KOPT-K1 (cell line): ENCODE measurements around the gene AUH.

Source experiments
- H3K27ac ChIP-seq: fragments of 200-600 bp; sonication (generic); 2 replicates; pipeline ENCODE4 v1.5.1; 2016; ENCODE audit warnings: antibody characterized with exemption, mild to moderate bottlenecking, low read depth, low read length; ENCODE audit not compliant: poor library complexity, severe bottlenecking
- H3K36me3 ChIP-seq: fragments of 200-600 bp; sonication (generic); 2 replicates; pipeline ENCODE4 v1.5.1; 2017; ENCODE audit warnings: antibody characterized with exemption, mild to moderate bottlenecking, low read length, moderate library complexity; ENCODE audit not compliant: insufficient read depth
- H3K9me3 ChIP-seq: fragments of 200-600 bp; sonication (generic); 2 replicates; pipeline ENCODE4 v1.5.1; 2017; ENCODE audit warnings: antibody characterized with exemption, low read length, mild to moderate bottlenecking; ENCODE audit not compliant: insufficient read depth, poor library complexity, severe bottlenecking

Gene AUH

DNA sequence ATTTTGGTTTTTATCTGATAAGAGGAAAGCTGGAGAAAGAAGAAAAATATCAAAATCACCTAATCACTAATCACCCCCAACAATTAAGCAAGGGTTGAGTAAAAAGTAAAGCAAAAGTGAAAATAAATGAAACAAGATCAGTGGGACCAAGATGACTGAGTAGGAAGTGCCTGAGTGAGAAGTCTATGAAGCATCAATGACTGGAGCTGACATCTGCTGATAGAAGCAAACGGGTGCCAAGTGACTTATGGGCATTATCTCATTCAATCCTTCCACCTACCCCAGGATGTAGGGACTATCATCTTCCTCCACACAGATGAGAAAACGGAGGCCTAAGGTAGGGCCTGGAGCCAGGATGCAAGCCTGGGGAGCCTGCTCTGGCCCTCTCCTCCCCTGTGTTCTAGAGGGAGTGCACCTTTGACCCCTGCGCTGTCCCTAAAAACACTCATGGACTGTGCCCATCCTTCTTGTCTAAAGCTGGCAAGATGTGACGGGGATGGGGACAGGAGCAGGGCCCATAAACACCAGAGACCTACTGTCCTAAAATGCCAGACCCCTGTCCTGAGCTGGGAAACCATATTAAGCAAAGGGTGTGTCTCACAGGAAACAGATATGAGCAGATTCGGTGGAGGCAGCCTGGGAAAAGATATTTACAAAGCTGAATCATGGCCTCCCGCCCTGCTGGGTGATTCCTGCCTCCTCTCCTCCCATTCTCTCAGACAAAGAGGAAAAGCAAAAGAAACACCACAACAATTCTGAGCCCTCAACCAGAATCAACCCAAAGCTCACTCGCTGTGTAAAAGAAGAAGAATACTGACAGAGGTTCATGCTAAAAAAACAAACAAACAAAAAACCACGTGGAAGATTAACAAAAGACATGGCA is 116.0 kb downstream of the AUH start:
- no peaks in the 10 kb centered on the region for H3K9me3 ChIP-seq
- no peaks in the 10 kb centered on the region for H3K36me3 ChIP-seq
- no peak overlapping the region for H3K27ac ChIP-seq

DNA sequence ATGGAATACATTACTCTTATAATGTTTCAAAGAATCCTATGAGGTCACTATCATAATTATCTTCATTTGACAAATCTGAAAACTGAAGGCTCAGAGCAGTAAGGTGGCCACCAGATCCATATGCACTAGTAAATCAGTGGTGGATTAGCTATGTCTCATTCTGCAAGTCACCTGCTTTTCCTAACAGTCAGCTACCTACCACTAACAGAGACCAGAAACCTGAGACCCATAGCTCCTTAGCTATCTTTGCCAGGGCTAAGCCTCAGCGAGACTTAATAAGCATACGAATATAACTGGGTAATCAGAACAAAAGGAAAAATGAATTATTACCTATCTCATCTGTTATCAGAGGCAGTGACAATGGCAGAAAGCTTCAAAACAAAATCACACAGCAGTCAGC is 118.7 kb downstream of the AUH start:
- H3K27ac ChIP-seq, result no peak overlapping the region
- H3K36me3 ChIP-seq, result no peaks in the 10 kb centered on the region
- no peaks in the 10 kb centered on the region for H3K9me3 ChIP-seq

DNA sequence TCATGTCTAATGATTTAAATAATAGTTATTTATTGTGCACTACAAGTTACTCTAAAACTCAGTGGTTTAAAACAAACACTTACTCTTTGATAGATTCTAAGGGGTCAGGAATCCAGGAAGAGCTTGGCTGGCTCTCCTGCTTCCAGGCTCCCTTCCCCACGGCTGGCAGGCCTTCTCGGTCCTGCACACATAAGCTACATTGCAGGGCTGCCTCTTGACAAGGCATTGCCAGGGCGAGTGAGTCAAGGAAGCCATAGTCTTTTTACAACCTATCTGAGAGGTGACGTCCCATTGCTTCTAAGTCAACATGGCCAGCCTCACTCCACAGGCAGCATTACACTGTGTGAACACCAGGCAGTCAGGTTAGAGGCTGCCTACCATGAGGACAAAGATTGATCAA is 119.8 kb downstream of the AUH start:
- Histone ChIP-seq H3K9me3 (no peaks in the 10 kb centered on the region), H3K36me3 (no peaks in the 10 kb centered on the region), H3K27ac (no peak overlapping the region)

DNA sequence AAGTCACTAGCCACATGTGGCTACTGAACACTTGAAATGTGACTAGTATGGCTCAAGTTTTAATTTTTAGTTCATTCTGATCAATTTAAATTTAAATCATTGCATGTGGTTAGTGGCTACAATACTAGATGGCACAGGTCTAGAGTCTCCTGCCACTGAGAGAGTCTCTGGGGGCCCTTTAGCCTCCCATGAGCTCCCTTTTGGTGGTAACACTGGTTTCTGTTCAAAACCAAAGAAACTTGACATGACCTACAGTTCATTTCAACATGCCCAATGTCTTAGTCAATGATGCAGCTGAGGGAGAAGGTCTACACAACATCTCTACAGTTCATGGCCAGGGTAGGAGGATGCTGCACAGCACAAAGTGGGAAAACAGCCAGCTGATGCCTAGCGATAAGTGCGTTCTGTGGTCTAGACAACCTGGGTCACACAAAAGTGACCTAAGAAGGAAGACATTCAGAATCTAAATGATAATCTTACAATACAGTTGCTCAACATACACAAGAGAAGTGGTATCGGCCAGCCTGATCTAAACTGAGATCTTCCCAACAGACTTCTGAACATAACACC is 121.0 kb downstream of the AUH start:
- Histone ChIP-seq H3K27ac (no peak overlapping the region), H3K9me3 (no peaks in the 10 kb centered on the region)

DNA sequence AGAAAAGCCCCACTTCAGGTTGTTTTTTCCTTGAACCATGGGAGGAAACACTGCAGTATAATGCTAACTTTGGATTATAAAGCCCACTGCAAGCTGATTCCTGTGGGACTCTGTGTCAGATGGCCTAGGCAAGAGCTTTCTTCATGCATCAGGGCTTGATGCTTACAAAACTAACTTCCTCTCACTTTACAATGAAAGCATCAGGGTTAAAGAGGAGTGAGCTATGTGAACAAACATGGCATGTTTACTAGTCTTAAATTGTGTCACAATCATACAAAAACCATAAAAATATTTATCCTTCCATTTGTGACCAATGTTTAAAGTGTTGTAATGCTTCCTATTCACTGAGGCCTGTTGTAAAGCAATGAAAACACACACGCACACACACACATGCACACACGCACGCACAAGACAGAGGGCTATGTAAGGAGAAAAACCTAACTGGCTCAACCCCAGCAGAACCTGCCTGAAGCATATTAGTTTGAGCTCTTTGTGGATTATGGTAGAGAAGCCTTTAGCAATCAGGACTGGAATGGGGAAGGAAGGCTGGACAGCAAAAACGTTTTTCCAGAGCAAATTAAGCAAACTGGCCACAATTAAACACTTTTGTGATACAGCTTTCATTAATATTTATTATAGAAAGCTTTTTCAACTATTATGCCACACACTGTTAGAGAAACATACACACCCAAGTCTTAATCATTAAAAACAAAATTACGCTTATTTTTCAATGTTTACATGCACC is 122.2 kb downstream of the AUH start:
- Histone ChIP-seq H3K9me3 (no peaks in the 10 kb centered on the region), H3K36me3 (no peaks in the 10 kb centered on the region), H3K27ac (no peak overlapping the region)

More for the DNA sequence above, 121.0 kb downstream of the AUH start:
- H3K36me3 ChIP-seq, result no peaks in the 10 kb centered on the region

DNA sequence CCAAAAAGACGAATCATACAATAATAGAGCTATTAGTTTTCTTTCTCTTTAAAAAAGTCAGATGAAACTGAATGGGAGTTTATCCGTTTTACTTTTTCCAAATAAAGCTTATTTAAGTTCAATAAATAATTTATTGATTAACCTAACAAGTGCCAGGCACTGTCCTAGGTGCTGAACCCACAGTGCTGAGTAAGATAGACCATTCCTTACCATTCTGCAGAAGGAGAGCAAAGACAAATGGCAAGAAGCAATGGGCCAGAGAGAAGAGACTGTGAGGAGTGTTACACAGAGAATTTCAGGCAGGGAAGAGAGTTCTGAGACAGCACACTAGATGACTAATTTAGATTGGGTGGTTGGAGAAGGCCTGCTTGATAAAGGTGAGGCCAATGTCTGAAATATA is 127.2 kb downstream of the AUH start:
- Histone ChIP-seq H3K27ac (no peak overlapping the region), H3K36me3 (no peaks in the 10 kb centered on the region)

DNA sequence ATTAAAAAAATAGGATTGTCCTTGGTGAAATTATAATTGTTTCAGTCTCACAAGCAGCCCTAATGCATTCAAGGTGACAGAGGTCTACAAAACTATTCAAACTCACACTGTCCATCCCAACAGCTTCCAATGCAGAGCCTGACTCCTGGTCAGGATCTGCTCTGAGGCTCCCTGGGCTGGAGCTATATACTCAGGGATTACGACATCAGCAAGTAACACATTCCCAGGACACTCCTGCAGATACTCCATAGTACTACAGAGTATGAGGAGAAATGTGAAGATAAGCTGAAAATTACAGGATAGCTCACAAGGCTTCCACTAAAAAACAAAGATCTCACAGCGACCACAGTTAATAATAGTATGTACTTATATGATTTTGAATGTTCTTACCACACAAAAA is 130.1 kb downstream of the AUH start:
- Histone ChIP-seq H3K36me3 (no peaks in the 10 kb centered on the region), H3K27ac (no peak overlapping the region), H3K9me3 (no peaks in the 10 kb centered on the region)

More for the DNA sequence above, 127.2 kb downstream of the AUH start:
- H3K9me3 ChIP-seq, result no peaks in the 10 kb centered on the region

DNA sequence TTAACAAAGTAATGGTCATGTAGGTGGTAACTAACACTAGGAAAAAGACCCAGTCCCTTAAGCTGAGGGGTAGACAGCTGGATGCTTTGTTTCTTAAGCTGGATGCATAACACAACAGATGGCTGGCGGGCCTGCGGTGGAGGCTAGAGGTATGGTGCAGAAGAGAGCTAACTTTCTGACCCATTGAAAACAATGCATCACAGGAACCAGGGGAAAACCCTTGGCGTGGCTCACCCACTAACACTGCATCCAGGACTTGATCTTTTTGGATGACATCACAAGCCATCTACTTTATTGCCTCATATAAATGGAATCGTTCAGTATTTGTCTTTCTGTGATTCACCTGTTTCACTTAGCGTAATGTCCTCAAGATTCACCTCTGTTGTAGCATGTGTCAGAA is 138.7 kb downstream of the AUH start:
- H3K36me3 ChIP-seq, result no peaks in the 10 kb centered on the region
- H3K27ac ChIP-seq, result no peak overlapping the region
- H3K9me3 ChIP-seq, result no peaks in the 10 kb centered on the region

DNA sequence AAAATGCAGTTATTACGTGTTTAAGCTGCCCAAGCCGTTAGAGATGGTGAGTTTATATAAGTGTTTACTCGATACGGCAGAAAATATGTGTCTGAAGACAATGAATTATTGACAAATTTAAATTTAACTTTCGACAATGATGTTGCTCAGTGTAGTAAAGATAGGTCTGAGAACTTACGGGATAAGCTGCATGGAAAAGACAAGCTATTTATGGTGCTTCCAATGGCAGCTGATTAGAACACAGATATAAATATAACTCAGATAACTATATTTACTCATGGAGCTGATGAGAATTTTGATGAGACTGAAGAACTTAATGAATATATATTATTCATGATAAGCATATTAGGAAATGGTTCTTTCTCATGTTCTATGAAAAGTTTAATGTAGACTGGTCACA is 139.3 kb downstream of the AUH start:
- Histone ChIP-seq H3K27ac (no peak overlapping the region), H3K36me3 (no peaks in the 10 kb centered on the region), H3K9me3 (no peaks in the 10 kb centered on the region)

DNA sequence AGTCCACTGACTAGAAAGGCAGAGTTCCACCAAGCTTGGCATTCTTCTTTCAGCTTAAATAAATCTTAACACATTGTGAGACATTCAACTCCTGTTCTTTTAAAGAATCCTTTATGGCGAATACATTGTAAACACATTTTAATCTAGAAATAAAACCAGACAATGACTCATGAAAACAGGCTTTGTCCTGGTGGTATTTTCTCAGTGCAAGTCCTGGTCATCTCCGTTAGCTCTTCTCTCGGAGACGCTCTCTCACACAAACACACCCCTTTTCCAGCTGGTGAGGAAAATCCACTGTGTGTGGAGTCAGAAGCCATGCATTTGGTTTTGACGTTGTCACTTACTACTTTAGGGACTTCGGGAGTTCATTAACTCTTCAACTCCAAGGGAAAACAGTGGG is 140.4 kb downstream of the AUH start:
- no peaks in the 10 kb centered on the region for H3K36me3 ChIP-seq
- H3K27ac ChIP-seq, result no peak overlapping the region
- no peaks in the 10 kb centered on the region for H3K9me3 ChIP-seq

DNA sequence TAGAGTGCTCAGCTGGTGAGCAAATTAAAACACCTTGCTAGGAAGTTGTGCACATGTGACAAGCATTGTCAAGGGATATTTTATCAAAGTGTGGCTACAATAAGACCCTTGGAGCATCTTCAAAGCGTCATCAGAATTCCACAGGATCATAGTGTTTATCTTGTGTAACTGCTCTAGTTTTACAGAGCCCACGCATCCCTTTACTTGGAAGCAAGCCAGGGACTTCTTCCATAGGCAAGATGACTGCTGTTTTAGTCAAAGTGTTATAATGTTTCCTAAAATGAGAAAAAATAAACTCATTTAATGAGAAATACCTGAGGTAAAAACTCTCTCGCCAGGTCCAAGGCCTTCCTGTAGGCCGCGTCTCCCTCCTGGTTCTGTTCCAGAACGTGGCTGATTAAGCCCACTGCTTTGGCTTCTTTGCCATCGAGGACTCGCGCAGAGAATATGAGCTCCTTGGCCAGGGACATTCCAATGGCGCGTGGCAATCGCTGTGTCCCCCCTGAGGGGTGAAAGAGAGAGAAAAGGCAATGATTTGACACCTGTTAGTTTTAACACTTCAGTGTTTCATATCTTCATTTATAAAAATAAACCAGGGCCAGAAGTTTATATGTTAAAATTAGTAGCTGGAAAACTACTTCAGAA is 141.1 kb downstream of the AUH start:
- Histone ChIP-seq H3K36me3 (no peaks in the 10 kb centered on the region), H3K9me3 (no peaks in the 10 kb centered on the region), H3K27ac (no peak overlapping the region)

DNA sequence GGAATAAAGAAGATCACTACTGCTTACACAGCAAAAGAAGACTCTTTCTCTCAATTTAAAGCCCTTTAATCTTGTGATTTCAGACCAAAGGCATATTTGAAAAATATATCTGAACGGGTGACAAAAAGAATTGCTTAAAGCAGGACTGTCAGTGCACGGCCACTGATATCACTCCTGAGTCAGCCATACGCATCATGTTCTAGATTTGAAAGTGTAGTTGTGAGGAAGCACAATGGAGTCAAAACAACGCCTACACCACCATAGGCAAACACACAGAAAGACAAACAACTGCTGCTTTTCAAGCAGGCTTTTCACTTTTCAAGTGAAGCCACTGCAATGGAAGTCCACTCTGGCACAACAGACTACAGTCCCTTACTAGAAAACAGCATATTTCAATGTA is 141.7 kb downstream of the AUH start:
- Histone ChIP-seq H3K36me3 (no peaks in the 10 kb centered on the region), H3K27ac (no peak overlapping the region), H3K9me3 (no peaks in the 10 kb centered on the region)

DNA sequence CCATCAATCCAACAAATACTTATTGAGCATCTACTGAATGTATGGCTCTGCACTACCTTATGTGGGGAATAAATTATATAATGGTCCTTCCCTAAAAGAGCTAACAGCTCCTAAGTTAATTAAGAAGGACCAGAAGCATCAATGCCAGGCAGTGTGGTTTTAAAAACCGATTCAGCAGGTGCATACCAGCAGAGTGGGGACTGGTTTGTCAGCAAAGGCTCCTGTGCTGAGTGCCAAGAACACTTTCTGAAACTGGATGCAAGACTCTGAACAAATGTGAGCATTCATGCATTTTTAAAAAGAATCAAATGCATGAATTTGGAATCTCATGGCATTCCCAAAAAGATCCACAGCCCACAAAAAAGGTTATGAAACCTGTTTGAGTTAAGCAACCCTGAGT is 142.2 kb downstream of the AUH start:
- Histone ChIP-seq H3K9me3 (no peaks in the 10 kb centered on the region), H3K36me3 (no peaks in the 10 kb centered on the region), H3K27ac (no peak overlapping the region)

DNA sequence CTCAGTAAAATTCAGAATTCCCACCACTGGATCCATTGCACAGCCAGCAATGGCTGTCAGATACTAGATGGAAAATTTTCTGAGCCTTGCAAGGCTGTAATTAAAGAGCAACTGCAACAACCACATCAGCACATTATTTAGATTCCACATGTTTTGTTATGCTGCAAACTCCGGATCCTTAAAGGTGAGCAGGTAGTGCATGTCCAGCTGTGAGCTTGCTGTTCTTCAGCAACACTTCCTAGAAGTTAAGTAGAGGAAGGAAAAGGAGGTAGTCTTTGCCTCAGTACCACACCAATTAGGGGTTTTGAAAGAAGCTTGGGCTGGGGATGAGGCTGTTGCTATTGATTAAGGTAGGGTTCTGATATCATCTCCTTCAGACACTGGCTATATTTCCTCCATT is 144.3 kb downstream of the AUH start:
- no peaks in the 10 kb centered on the region for H3K36me3 ChIP-seq
- no peak overlapping the region for H3K27ac ChIP-seq
- no peaks in the 10 kb centered on the region for H3K9me3 ChIP-seq

DNA sequence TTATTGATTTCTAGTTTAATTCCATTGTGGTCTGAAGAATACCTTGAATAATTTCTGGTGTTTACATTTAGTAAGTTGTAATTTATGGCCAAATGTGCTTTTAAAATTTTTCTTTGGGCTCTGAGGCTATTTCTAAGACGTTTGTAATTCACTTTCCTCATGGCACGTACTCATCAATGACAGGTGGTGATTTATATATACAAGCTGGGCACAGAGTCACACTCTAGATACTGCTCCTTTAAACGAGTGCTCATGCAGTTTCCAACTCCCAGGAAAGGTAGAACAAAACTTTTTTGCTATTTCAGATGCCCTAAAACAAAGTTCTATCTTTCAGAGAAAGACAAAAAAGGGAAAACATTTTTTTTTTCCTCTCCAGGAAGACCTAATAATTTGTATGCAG is 146.9 kb downstream of the AUH start:
- Histone ChIP-seq H3K36me3 (no peaks in the 10 kb centered on the region), H3K9me3 (peaks cover 8% of the 10 kb centered on the region), H3K27ac (no peak overlapping the region)
